K562 (cell line): ENCODE results near the gene SH2D4B. TPM values are rescaled to one million over a fixed set of nuclear protein-coding genes. Genes with fewer than 3 reads are reported as not detected.

Experiments used
- ATAC-seq: fragments of 200-7000 bp; cut with Tn5 transposase; 3 replicates; pipeline ENCODE4 v1.9.1; 2020; ENCODE audit warnings: moderate library complexity
- BruUV-seq: library from RNA; stranded (reverse); fragments of 400-500 nt; replicated peaks from 2 replicates; lab custom pipeline; 2021; lab: Mats Ljungman, UMichigan
- CTCF ChIA-PET: fragments of 300-600 bp; formaldehyde crosslinking; extraction: SDS; loops from one replicate; lab custom pipeline; 2021; ENCODE audit warnings: low intra/inter-chr PET ratio; lab: Yijun Ruan, JAX
- POLR2A ChIA-PET: fragments of 300-600, 350-650 bp; sonication (Branson Sonifier 250); formaldehyde crosslinking; extraction: SDS; loops from one replicate; lab custom pipeline; 2021; ENCODE audit warnings: antibody characterized with exemption, inconsistent platforms; lab: Yijun Ruan, JAX
- DNase-seq, 4 experiments: peaks; one replicate each; pipeline versions ENCODE4 v3.0.0 to v3.0.0-alpha.2; 2011 to 2018; ENCODE audit warnings: low spot score in 3 of 4, mixed read lengths in 3 of 4; ENCODE audit errors: extremely low read depth in 1 of 4
- FAIRE-seq: peaks from 2 replicates; lab custom pipeline; 2011; peaks lifted over from hg19 to GRCh38; lab: Jason Lieb, UNC
- H2AFZ ChIP-seq: 2 replicates; pipeline ENCODE4 v1.6.0; 2011; ENCODE audit warnings: low read depth, low read length, control low read depth, inconsistent platforms
- H3K27ac ChIP-seq: fragments of 200-600 bp; 3 replicates; pipeline ENCODE4 v1.8.0; 2011; ENCODE audit warnings: low read depth, mild to moderate bottlenecking, control low read depth, inconsistent platforms, low read length, moderate library complexity, mixed read lengths; ENCODE audit errors: extremely low read depth
- H3K27me3 ChIP-seq, 2 experiments: fragments of 300-600 bp in 1 of 2; 2 replicates in 1 of 2; 3 replicates in 1 of 2; pipeline versions ENCODE4 v1.6.0 to v1.8.0; 2011; ENCODE audit warnings: inconsistent platforms in 2 of 2, low read length in 2 of 2, mild to moderate bottlenecking in 1 of 2, mixed read lengths in 1 of 2, moderate library complexity in 1 of 2; ENCODE audit not compliant: control insufficient read depth in 2 of 2, insufficient read depth in 2 of 2
- H3K36me3 ChIP-seq: fragments of 300-600 bp; 3 replicates; pipeline ENCODE4 v1.8.0; 2011; ENCODE audit warnings: mild to moderate bottlenecking, low read length, inconsistent platforms; ENCODE audit not compliant: control insufficient read depth, insufficient read depth
- H3K4me1 ChIP-seq, 2 experiments: fragments of 200-600 bp in 1 of 2; replicated peaks in 1 of 2; 2 replicates in 1 of 2; 3 replicates in 1 of 2; pipeline versions ENCODE4 v1.5.1 to v1.8.0; 2011; ENCODE audit warnings: inconsistent platforms in 2 of 2, low read length in 2 of 2, mild to moderate bottlenecking in 1 of 2, mixed read lengths in 1 of 2, moderate library complexity in 1 of 2; ENCODE audit not compliant: control insufficient read depth in 2 of 2, insufficient read depth in 2 of 2
- H3K4me2 ChIP-seq: 2 replicates; pipeline ENCODE4 v1.6.1; 2011; ENCODE audit warnings: low read length, control low read depth, inconsistent platforms, mixed read lengths; ENCODE audit not compliant: insufficient read depth
- H3K4me3 ChIP-seq: fragments of 200-600 bp; sonication (generic), shearing (Covaris generic); 2 replicates; pipeline ENCODE4 v1.5.1; 2016; ENCODE audit warnings: control low read depth, inconsistent platforms
- H3K79me2 ChIP-seq: fragments of 200-600 bp; 3 replicates; pipeline ENCODE4 v1.8.0; 2011; ENCODE audit warnings: low read length, inconsistent platforms; ENCODE audit not compliant: control insufficient read depth, insufficient read depth
- H3K9ac ChIP-seq, 2 experiments: 2 replicates each; pipeline versions ENCODE4 v1.6.0 to v1.6.1; 2011; ENCODE audit warnings: low read depth in 2 of 2, low read length in 2 of 2, control low read depth in 1 of 2, inconsistent platforms in 1 of 2, mild to moderate bottlenecking in 1 of 2, mixed read lengths in 1 of 2; ENCODE audit not compliant: insufficient read depth in 1 of 2
- H3K9me1 ChIP-seq: one replicate; pipeline ENCODE4 v1.6.0; 2011; ENCODE audit warnings: inconsistent platforms, mild to moderate bottlenecking, low read length, moderate library complexity; ENCODE audit not compliant: control insufficient read depth, insufficient read depth
- H3K9me3 ChIP-seq: replicated peaks from 2 replicates; pipeline ENCODE4 v1.5.1; 2011; ENCODE audit warnings: low read depth, low read length, inconsistent platforms; ENCODE audit not compliant: control insufficient read depth, insufficient read depth
- H4K20me1 ChIP-seq: replicated peaks from 2 replicates; pipeline ENCODE4 v1.6.1; 2011; ENCODE audit warnings: low read length, inconsistent platforms, mixed read lengths; ENCODE audit not compliant: control insufficient read depth, insufficient read depth
- CEBPB ChIP-seq: fragments of 450-650 bp; IDR thresholded peaks from 2 replicates; pipeline ENCODE4 v1.6.1; 2016; ENCODE audit warnings: missing genetic modification characterization, missing compliant biosample characterization
- ZKSCAN1 ChIP-seq: fragments of 150-350 bp; IDR thresholded peaks from 2 replicates; pipeline ENCODE4 v1.6.1; 2016; ENCODE audit warnings: low read depth, low read length
- ZNF740 ChIP-seq, 3 experiments: fragments of 200-800 bp in 1 of 3; sonication (Bioruptor generic) in 1 of 3; sonication (generic) in 1 of 3; formaldehyde crosslinking in 1 of 3; IDR thresholded peaks; 2 replicates each; pipeline versions ENCODE4 v1.6.1 to v1.8.0; 2016 to 2022; ENCODE audit warnings: mild to moderate bottlenecking in 2 of 3, missing compliant biosample characterization in 2 of 3, missing genetic modification characterization in 2 of 3, missing genetic modification reagents in 1 of 3
- WGBS: fragments of 100-300 bp; shearing (Covaris generic); methylation state at CpG from one replicate; pipeline ENCODE4 v1.1.6; 2016; ENCODE audit warnings: low coverage, mixed read lengths; ENCODE audit not compliant: insufficient coverage; ENCODE audit errors: missing lambda C conversion rate; 5-methylcytosine and 5-hydroxymethylcytosine counted together
- in situ Hi-C: fragments of 300-500 bp; cut with MboI; formaldehyde crosslinking; loops from 4 replicates; pipeline ENCODE4 v1.15.0; 2018; ENCODE audit warnings: inconsistent platforms, mixed read lengths
- intact Hi-C: fragments of 100-400 bp; cut with micrococcal nuclease; formaldehyde crosslinking; loops from 2 replicates; pipeline ENCODE4 v1.14.2; 2022
- polyA plus RNA-seq, 8 experiments: library from polyadenylated mRNA; depleted of rRNA in 4 of 8; stranded (reverse) in 5 of 8; unstranded in 3 of 8; fragments of >200 nt; fragmentation: Nextera tagmentation in 2 of 8; fragmentation: Illumina TruSeq in 1 of 8; extraction: Ambion mirVana in 2 of 8; extraction: Trizol in 1 of 8; gene quantifications; 2 replicates each; pipeline versions ENCODE4 v1.2.1 to v1.2.3, GENCODE V29; 2011 to 2014; ENCODE audit warnings: inconsistent platforms in 1 of 8, missing spikeins in 1 of 8
- total RNA-seq, 7 experiments: library from RNA; depleted of rRNA in 6 of 7; stranded (reverse); fragments of >200 nt in 6 of 7; fragmentation: Illumina TruSeq in 2 of 7; extraction: Trizol in 2 of 7; gene quantifications; 2 replicates each; pipeline versions ENCODE4 v1.2.1 to v1.2.3, GENCODE V29; 2011 to 2021; ENCODE audit warnings: low replicate concordance in 1 of 7

SH2D4B gene
- total and polyA plus RNA-seq, 9 of the 15 experiments (the other 6 are each of a cell fraction or from before 2014, with no cell fraction given): 0.03 to 0.14 (median 0.04) TPM; not detected in 4

GRCh38 chr10:80536361-80536835 lies 1.3 kb upstream of the SH2D4B start:
- intact Hi-C loops: no loop called here
- H3K27ac ChIP-seq: no peak overlapping the region; the same call in 2 of the 3 replicates
- peak overlapping the region; percentile 68 for H3K4me2 ChIP-seq
- ChIA-PET POLR2A (no interaction called here), CTCF (no interaction called here)
- FAIRE-seq: no peak
- H3K4me1 ChIP-seq: peaks cover 10 to 18% of the 10 kb centered on the region in 2 experiments; a peak in 4 of 5 replicates
- peak overlapping the region; percentile 32 for H3K4me3 ChIP-seq
- no peaks in the 10 kb centered on the region for H3K9me3 ChIP-seq
- H3K36me3 ChIP-seq: no peaks in the 10 kb centered on the region
- H3K27me3 ChIP-seq: peaks cover 27 to 36% of the 10 kb centered on the region in 2 experiments
- no peaks in the 10 kb centered on the region for H3K9me1 ChIP-seq
- WGBS: 69% methylated on average over 13 of the region's 17 CpGs
- peak; percentile 4; the same call in 1 of the 3 replicates for ATAC-seq
- H3K9ac ChIP-seq: peak overlapping the region; percentile 21 to 81; a peak in 3 of 4 replicates
- no TSS peak for BruUV-seq
- DNase-seq: no peak
- peak overlapping the region; percentile 98 for H2AFZ ChIP-seq
- TF ChIP-seq ZNF740 (CRISPR knock-in tag; IDR thresholded peaks at IDR 0.05) (0 out of 2 replicates have a peak, but pooled peaks have one; percentile 2), ZNF740 (tag; IDR thresholded peaks at IDR 0.05) (no peak), ZKSCAN1 (0 out of 2 replicates have a peak, but pooled peaks have one; percentile 2), CEBPB (tag) (no peak)
- H4K20me1 ChIP-seq: peaks cover 4% of the 10 kb centered on the region; the same call in 1 of the 2 replicates
- in situ Hi-C loops: no loop called here
- H3K79me2 ChIP-seq: no peaks in the 10 kb centered on the region
